IMR-90 (cell line): ENCODE measurements around the gene TXNDC5. TPM values are rescaled to one million over a fixed set of nuclear protein-coding genes. Genes with fewer than 3 reads are reported as not detected.

Experiments
- ATAC-seq: fragments of 200-7000 bp; cut with Tn5 transposase; 2 replicates; pipeline ENCODE4 v1.9.1; 2020; ENCODE audit warnings: low read depth, mild to moderate bottlenecking, moderate library complexity
- BruUV-seq: library from RNA; stranded (reverse); fragments of 400-500 nt; replicated peaks from 2 replicates; lab custom pipeline; 2021; lab: Mats Ljungman, UMichigan
- CTCF ChIA-PET: fragments of 300-600 bp; formaldehyde crosslinking; extraction: SDS; loops from one replicate; lab custom pipeline; 2021; ENCODE audit warnings: antibody characterized with exemption; lab: Yijun Ruan, JAX
- POLR2A ChIA-PET: fragments of 300-600 bp; sonication (Branson Sonifier 250); formaldehyde crosslinking; loops from one replicate; lab custom pipeline; 2022; ENCODE audit warnings: antibody characterized with exemption; ENCODE audit not compliant: unreplicated experiment; lab: Charles Lee
- DNase-seq: peaks from one replicate; pipeline ENCODE4 v3.0.0; 2013
- H2AFZ ChIP-seq: replicated peaks from 2 replicates; pipeline ENCODE3; 2013; ENCODE audit warnings: low read length, mild to moderate bottlenecking; ENCODE audit not compliant: poor library complexity
- H2AK5ac ChIP-seq: 2 replicates; pipeline ENCODE4 v1.6.1; 2013; ENCODE audit warnings: low read depth, low read length, inconsistent platforms
- H2AK9ac ChIP-seq: replicated peaks from 2 replicates; pipeline ENCODE3; 2013; ENCODE audit warnings: mild to moderate bottlenecking, low read depth, low read length, moderate library complexity; ENCODE audit not compliant: poor library complexity
- H2BK120ac ChIP-seq: 2 replicates; pipeline ENCODE4 v1.6.1; 2013; ENCODE audit warnings: low read depth, low read length, inconsistent platforms
- H2BK15ac ChIP-seq: 3 replicates; pipeline ENCODE4 v1.6.1; 2013; ENCODE audit warnings: low read depth, low read length, inconsistent platforms
- H2BK20ac ChIP-seq: 2 replicates; pipeline ENCODE4 v1.6.1; 2013; ENCODE audit warnings: low read depth, mild to moderate bottlenecking, inconsistent platforms, low read length, moderate library complexity
- H2BK5ac ChIP-seq: 2 replicates; pipeline ENCODE4 v1.6.1; 2013; ENCODE audit warnings: mild to moderate bottlenecking, low read depth, low read length, inconsistent platforms; ENCODE audit not compliant: poor library complexity, severe bottlenecking
- H3K14ac ChIP-seq: replicated peaks from 2 replicates; pipeline ENCODE4 v1.6.1; 2013; ENCODE audit warnings: low read depth, low read length, inconsistent platforms
- H3K18ac ChIP-seq: 2 replicates; pipeline ENCODE4 v1.6.1; 2013; ENCODE audit warnings: low read depth, low read length, control low read depth
- H3K23ac ChIP-seq: 2 replicates; pipeline ENCODE4 v1.6.1; 2013; ENCODE audit warnings: low read depth, low read length, inconsistent platforms
- H3K27ac ChIP-seq: 2 replicates; pipeline ENCODE4 v1.5.1; 2013; ENCODE audit warnings: mild to moderate bottlenecking, control low read depth, low read length; ENCODE audit not compliant: insufficient read depth
- H3K27me3 ChIP-seq: 2 replicates; pipeline ENCODE4 v1.6.1; 2013; ENCODE audit warnings: low read length; ENCODE audit not compliant: control insufficient read depth, insufficient read depth
- H3K36me3 ChIP-seq: 2 replicates; pipeline ENCODE4 v1.6.1; 2013; ENCODE audit warnings: low read length, mixed read lengths; ENCODE audit not compliant: control insufficient read depth, insufficient read depth
- H3K4ac ChIP-seq: 2 replicates; pipeline ENCODE4 v1.6.1; 2013; ENCODE audit warnings: low read depth, low read length, inconsistent platforms
- H3K4me1 ChIP-seq: 2 replicates; pipeline ENCODE4 v1.6.1; 2013; ENCODE audit warnings: low read length, mixed read lengths; ENCODE audit not compliant: control insufficient read depth, insufficient read depth
- H3K4me2 ChIP-seq: 2 replicates; pipeline ENCODE4 v1.6.1; 2013; ENCODE audit warnings: low read depth, mild to moderate bottlenecking, control low read depth, low read length, moderate library complexity
- H3K4me3 ChIP-seq: 2 replicates; pipeline ENCODE4 v1.5.1; 2013; ENCODE audit warnings: low read depth, mild to moderate bottlenecking, control low read depth, low read length, moderate library complexity; ENCODE audit not compliant: insufficient read depth
- H3K56ac ChIP-seq: 2 replicates; pipeline ENCODE4 v1.6.1; 2013; ENCODE audit warnings: low read length, inconsistent platforms; ENCODE audit not compliant: insufficient read depth; ENCODE audit errors: extremely low read depth
- H3K79me1 ChIP-seq, 2 experiments: 2 replicates each; pipeline ENCODE4 v1.6.1; 2013; ENCODE audit warnings: low read length in 2 of 2, inconsistent platforms in 1 of 2, low read depth in 1 of 2
- H3K9ac ChIP-seq: 2 replicates; pipeline ENCODE4 v1.6.1; 2013; ENCODE audit warnings: low read depth, low read length, control low read depth
- H3K9me1 ChIP-seq: 2 replicates; pipeline ENCODE4 v1.6.1; 2013; ENCODE audit warnings: low read length, inconsistent platforms; ENCODE audit not compliant: insufficient read depth
- H3K9me3 ChIP-seq: 2 replicates; pipeline ENCODE4 v1.6.1; 2013; ENCODE audit warnings: low read length; ENCODE audit not compliant: control insufficient read depth, insufficient read depth
- H4K20me1 ChIP-seq: 2 replicates; pipeline ENCODE4 v1.6.1; 2013; ENCODE audit warnings: low read length, inconsistent platforms; ENCODE audit not compliant: insufficient read depth
- H4K5ac ChIP-seq: 2 replicates; pipeline ENCODE4 v1.6.1; 2013; ENCODE audit warnings: mild to moderate bottlenecking, low read depth, low read length, control low read depth
- H4K8ac ChIP-seq, 2 experiments: 2 replicates each; pipeline ENCODE4 v1.6.1; 2013; ENCODE audit warnings: low read depth in 2 of 2, low read length in 2 of 2, control low read depth in 1 of 2, inconsistent platforms in 1 of 2
- H4K91ac ChIP-seq: 2 replicates; pipeline ENCODE4 v1.6.1; 2013; ENCODE audit warnings: low read depth, low read length, inconsistent platforms; ENCODE audit not compliant: insufficient read depth
- RAD21 ChIP-seq: IDR thresholded peaks from 2 replicates; pipeline ENCODE4 v1.6.1; 2012; ENCODE audit warnings: low read length, improper control_type of control experiment
- USF2 ChIP-seq: fragments of 150-350 bp; IDR thresholded peaks from 2 replicates; pipeline ENCODE4 v1.6.1; 2017; ENCODE audit warnings: mild to moderate bottlenecking, antibody characterized with exemption, low read length, low read depth
- WGBS, 2 experiments: methylation state at CpG; one replicate each; pipeline versions ENCODE4 v1.1.5 to v1.1.7; 2013; ENCODE audit warnings: missing lambda C conversion rate in 2 of 2; ENCODE audit not compliant: insufficient read length in 1 of 2; ENCODE audit errors: extremely low coverage in 2 of 2; 5-methylcytosine and 5-hydroxymethylcytosine counted together
- dilution Hi-C: fragments of 300-500 bp; cut with HindIII; formaldehyde crosslinking; loops from one replicate; pipeline ENCODE4 v1.14.3; 2018; ENCODE audit warnings: low sequenced_read_pairs; ENCODE audit not compliant: unreplicated experiment
- in situ Hi-C: fragments of 300-500 bp; cut with MboI; formaldehyde crosslinking; loops from 3 replicates; pipeline ENCODE4 v1.14.3; 2019; ENCODE audit warnings: low sequenced_read_pairs, inconsistent platforms, mixed read lengths
- intact Hi-C: fragments of 100-400 bp; cut with micrococcal nuclease; formaldehyde crosslinking; loops from 2 replicates; pipeline ENCODE4 v1.10.0; 2022
- polyA plus RNA-seq, 3 experiments: library from polyadenylated mRNA; depleted of rRNA; stranded (reverse); fragments of >200 nt; gene quantifications; 2 replicates each; pipeline ENCODE4 v1.2.3, GENCODE V29; 2012; ENCODE audit warnings: low replicate concordance in 1 of 3
- total RNA-seq: library from RNA; depleted of rRNA; stranded (reverse); fragments of >200 nt; gene quantifications from 2 replicates; pipeline ENCODE4 v1.2.3, GENCODE V29; 2012

TXNDC5 gene
- total and polyA plus RNA-seq, 2 of the 4 experiments (the other 2 are of a cell fraction) = 274 to 439 TPM

- H2BK5ac ChIP-seq = no peak overlapping the region
- no peaks in the 10 kb centered on the region for H3K9me3 ChIP-seq
- H3K4me2 ChIP-seq = no peak overlapping the region
- H2AFZ ChIP-seq = no peak overlapping the region
- no peak for ATAC-seq
- no peak overlapping the region for H3K14ac ChIP-seq
- H3K36me3 ChIP-seq = no peaks in the 10 kb centered on the region
- H3K9me1 ChIP-seq = no peaks in the 10 kb centered on the region
- no CpG with 5 or more reads among the region's 4 CpGs for WGBS, 2 experiments
- no peak overlapping the region for H2BK15ac ChIP-seq
- H3K18ac ChIP-seq = no peak overlapping the region
- dilution Hi-C loops = no loop called here
- TF ChIP-seq RAD21 = no peak
- TF ChIP-seq USF2 = no peak
- no peak overlapping the region for H3K56ac ChIP-seq
- H4K91ac ChIP-seq = no peak overlapping the region
- no peak overlapping the region for H3K4me3 ChIP-seq
- no peaks in the 10 kb centered on the region for H3K79me1 ChIP-seq
- no peak overlapping the region for H3K23ac ChIP-seq
- H3K4ac ChIP-seq = no peak overlapping the region
- H3K27ac ChIP-seq = no peak overlapping the region
- no TSS peak for BruUV-seq
- no peak overlapping the region for H2AK5ac ChIP-seq
- DNase-seq = no peak
- no peak overlapping the region for H4K8ac ChIP-seq
- no peak overlapping the region for H2BK20ac ChIP-seq
- no peak overlapping the region for H2BK120ac ChIP-seq
- in situ Hi-C loops = no loop called here
- no peaks in the 10 kb centered on the region for H3K27me3 ChIP-seq
- no peak overlapping the region for H3K9ac ChIP-seq
- no peak overlapping the region for H4K5ac ChIP-seq
- POLR2A ChIA-PET = no interaction called here
- CTCF ChIA-PET = no interaction called here
- no peak overlapping the region for H2AK9ac ChIP-seq
- H4K20me1 ChIP-seq = no peaks in the 10 kb centered on the region
- intact Hi-C loops = no loop called here
- no peaks in the 10 kb centered on the region for H3K4me1 ChIP-seq
Observed at GRCh38 chr6:7960141-7960540, 49.6 kb upstream of the TXNDC5 start.
